Transverse colon (tissue), 4 donors: Measurements from ENCODE around the gene CDK14. TPM values are rescaled to one million over a fixed set of nuclear protein-coding genes. Genes with fewer than 3 reads are reported as not detected.

Experiments
- DNase-seq: peaks from one replicate; pipeline ENCODE4 v3.0.0-alpha.2; 2019
- H3K27ac ChIP-seq, 4 donors: fragments of 200-600 bp; sonication (generic); 2 replicates each; pipeline ENCODE4 v1.5.1; 2016 to 2018; ENCODE audit warnings: inconsistent platforms in 4 of 4
- H3K27me3 ChIP-seq: fragments of 200-600 bp; sonication (generic); 2 replicates; pipeline ENCODE4 v1.5.1; 2017; ENCODE audit warnings: inconsistent platforms
- H3K36me3 ChIP-seq, 4 donors: fragments of 200-600 bp; sonication (generic); 2 replicates each; pipeline ENCODE4 v1.5.1; 2017 to 2019; ENCODE audit warnings: inconsistent platforms in 4 of 4
- H3K4me1 ChIP-seq, 4 donors: fragments of 200-600 bp; sonication (generic); 2 replicates each; pipeline ENCODE4 v1.5.1; 2017 to 2020; ENCODE audit warnings: inconsistent platforms in 4 of 4
- H3K4me3 ChIP-seq, 4 donors: fragments of 200-600 bp; sonication (generic); 1 replicate in 1 of 4; 2 replicates in 3 of 4; pipeline versions ENCODE4 v1.5.1 to v1.6.1; 2017 to 2019; ENCODE audit warnings: inconsistent platforms in 4 of 4
- H3K9me3 ChIP-seq, 2 donors: fragments of 200-600 bp; sonication (generic); 2 replicates each; pipeline ENCODE4 v1.5.1; 2017 to 2019; ENCODE audit warnings: inconsistent platforms in 2 of 2
- CTCF ChIP-seq, 5 experiments: fragments of 200-600 bp in 3 of 5; fragments of 450-650 bp in 2 of 5; sonication (generic) in 3 of 5; IDR thresholded peaks; 1 replicate in 2 of 5; 2 replicates in 3 of 5; pipeline ENCODE4 v1.5.1; 2016 to 2017; ENCODE audit warnings: antibody characterized with exemption in 5 of 5, inconsistent platforms in 3 of 5, mild to moderate bottlenecking in 2 of 5, moderate library complexity in 1 of 5
- EP300 ChIP-seq: sonication (generic); formaldehyde crosslinking; IDR thresholded peaks from one replicate; pipeline ENCODE4 v1.6.1; 2017; ENCODE audit warnings: antibody characterized with exemption, low read depth
- POLR2A ChIP-seq: fragments of 450-650 bp; IDR thresholded peaks from one replicate; pipeline ENCODE4 v1.6.1; 2016; ENCODE audit warnings: antibody characterized with exemption, mild to moderate bottlenecking, moderate library complexity
- POLR2AphosphoS5 ChIP-seq, 3 donors: sonication (generic); formaldehyde crosslinking; IDR thresholded peaks; one replicate each; pipeline ENCODE4 v1.6.1; 2016; ENCODE audit warnings: antibody characterized with exemption in 3 of 3
- WGBS, 2 donors: methylation state at CpG; one replicate each; pipeline ENCODE4 v1.1.5; 2018; ENCODE audit warnings: low coverage in 1 of 2; 5-methylcytosine and 5-hydroxymethylcytosine counted together
- in situ Hi-C, 4 donors: fragments of 200-750 bp; cut with MboI; loops; one replicate each; pipeline versions ENCODE4 v1.15.0 to v1.15.1; 2017; ENCODE audit warnings: low sequenced_read_pairs in 3 of 4, low pct_ligation_motif_present in 1 of 4, low pct_unique_long_range_greater_than_20kb in 1 of 4
- intact Hi-C: fragments of 100-400 bp; cut with DNase I; formaldehyde crosslinking; loops from one replicate; pipeline ENCODE4 v1.15.1; 2023; ENCODE audit warnings: low total_unique reads
- total RNA-seq, 4 donors: library from RNA; depleted of rRNA; stranded (reverse); fragments of >200 nt; gene quantifications; one replicate each; pipeline ENCODE4 v1.1.0, GENCODE V29; 2016

CDK14 gene
- total RNA-seq, 4 donors from 2014 or later = 0.40 to 15.4 (median 4.8) TPM

- no peak for DNase-seq
- 97 to 100% methylated on average over 3 of the region's 3 CpGs for WGBS, 2 donors
- in situ Hi-C loops = no loop called here
- no peak overlapping the region for H3K4me3 ChIP-seq
- no peaks in the 10 kb centered on the region for H3K36me3 ChIP-seq
- no peaks in the 10 kb centered on the region for H3K4me1 ChIP-seq
- H3K27ac ChIP-seq = no peak overlapping the region
- H3K27me3 ChIP-seq = no peaks in the 10 kb centered on the region
- no peak for TF ChIP-seq CTCF (IDR thresholded peaks at IDR 0.05)
- TF ChIP-seq POLR2A = no peak
- TF ChIP-seq EP300 = no peak
- no peak for TF ChIP-seq POLR2AphosphoS5 (IDR thresholded peaks at IDR 0.05)
- H3K9me3 ChIP-seq = no peaks in the 10 kb centered on the region
- intact Hi-C loops = no loop called here
Measured at GRCh38 chr7:90894122-90894521, 298.0 kb downstream of the CDK14 start.

GRCh38 chr7:90896458-90896857, 300.3 kb downstream of the CDK14 start:
- Histone ChIP-seq H3K4me1 (no peaks in the 10 kb centered on the region), H3K36me3 (no peaks in the 10 kb centered on the region), H3K9me3 (no peaks in the 10 kb centered on the region), H3K27ac (no peak overlapping the region), H3K4me3 (no peak overlapping the region), H3K27me3 (no peaks in the 10 kb centered on the region)
- TF ChIP-seq POLR2A (no peak), POLR2AphosphoS5 (IDR thresholded peaks at IDR 0.05) (no peak), CTCF (IDR thresholded peaks at IDR 0.05) (no peak), EP300 (no peak)
- DNase-seq = no peak
- intact Hi-C loops (no loop called here), in situ Hi-C loops (no loop called here)
- 81 to 93% methylated on average over 1 of the region's 1 CpG for WGBS, 2 donors

- Histone ChIP-seq H3K4me1 (no peaks in the 10 kb centered on the region), H3K4me3 (no peak overlapping the region), H3K36me3 (no peaks in the 10 kb centered on the region), H3K27ac (no peak overlapping the region), H3K9me3 (no peaks in the 10 kb centered on the region), H3K27me3 (no peaks in the 10 kb centered on the region)
- no peak for DNase-seq
- in situ Hi-C loops = no loop called here
- intact Hi-C loops = no loop called here
- TF ChIP-seq POLR2AphosphoS5 (IDR thresholded peaks at IDR 0.05) = no peak
- TF ChIP-seq CTCF (IDR thresholded peaks at IDR 0.05) = no peak
- no peak for TF ChIP-seq POLR2A
- no peak for TF ChIP-seq EP300
Measured at GRCh38 chr7:90897961-90898469, 301.9 kb downstream of the CDK14 start.

GRCh38 chr7:90900628-90901356, 304.7 kb downstream of the CDK14 start:
- WGBS, 2 donors = 66 to 67% methylated on average over 4 of the region's 4 CpGs
- in situ Hi-C loops = no loop called here

More at GRCh38 chr7:90900628-90901356, 304.7 kb downstream of the CDK14 start:
- Histone ChIP-seq H3K9me3 (no peaks in the 10 kb centered on the region), H3K4me3 (no peak overlapping the region), H3K4me1 (no peaks in the 10 kb centered on the region), H3K27ac (no peak overlapping the region), H3K36me3 (no peaks in the 10 kb centered on the region), H3K27me3 (no peaks in the 10 kb centered on the region)
- intact Hi-C loops = no loop called here
- DNase-seq = no peak
- TF ChIP-seq POLR2A (no peak), CTCF (IDR thresholded peaks at IDR 0.05) (no peak), POLR2AphosphoS5 (IDR thresholded peaks at IDR 0.05) (no peak), EP300 (no peak)
